GM12873 (cell line): ENCODE data around the gene TMPRSS11F.

Experiments
- CTCF ChIP-seq: IDR thresholded peaks from 2 replicates; pipeline ENCODE4 v1.5.1; 2012; ENCODE audit warnings: low read depth, mild to moderate bottlenecking, moderate library complexity, low read length, control low read depth; ENCODE audit not compliant: insufficient read depth; ENCODE audit errors: missing control alignments

The TMPRSS11F gene

GRCh38 chr4:68011684-68012083, 118.0 kb downstream of the TMPRSS11F start:
- TF ChIP-seq CTCF, result no peak
